WTC11 (cell line): ENCODE measurements around the gene FAM76A. TPM values are rescaled to one million over a fixed set of nuclear protein-coding genes. Genes with fewer than 3 reads are reported as not detected.
A peak's percentile ranks its signal among the peaks of the same experiment; 100 is the strongest.

Experiments
- ATAC-seq: fragments of 200-7000 bp; cut with Tn5 transposase; 2 replicates; pipeline ENCODE4 v1.10.0; 2021; ENCODE audit warnings: mild to moderate bottlenecking, moderate library complexity
- CTCF ChIA-PET: fragments of 300-600 bp; sonication (Branson Sonifier 250); formaldehyde crosslinking; loops from one replicate; lab custom pipeline; 2021; ENCODE audit warnings: antibody characterized with exemption; lab: Charles Lee
- POLR2A ChIA-PET: fragments of 350-600 bp; sonication (Branson Sonifier 250); formaldehyde crosslinking; loops from one replicate; lab custom pipeline; 2021; ENCODE audit warnings: antibody characterized with exemption; lab: Charles Lee
- DNase-seq: peaks from one replicate; pipeline ENCODE4 v3.0.0; 2021; ENCODE audit warnings: low spot score
- H3K27ac Mint-ChIP-seq: 2 replicates; pipeline ENCODE4 v1.8.0; 2021; ENCODE audit warnings: mixed read lengths
- H3K27me3 Mint-ChIP-seq: 2 replicates; pipeline ENCODE4 v1.8.0; 2021; ENCODE audit warnings: low read depth, mild to moderate bottlenecking, moderate library complexity, mixed read lengths
- H3K36me3 Mint-ChIP-seq: 2 replicates; pipeline ENCODE4 v1.8.0; 2021; ENCODE audit warnings: mixed read lengths
- H3K4me1 Mint-ChIP-seq: 2 replicates; pipeline ENCODE4 v1.8.0; 2022; ENCODE audit warnings: mixed read lengths
- H3K4me3 Mint-ChIP-seq: 2 replicates; pipeline ENCODE4 v1.8.0; 2021; ENCODE audit warnings: mild to moderate bottlenecking, moderate library complexity, mixed read lengths
- H3K9me3 Mint-ChIP-seq: 2 replicates; pipeline ENCODE4 v1.8.0; 2021; ENCODE audit warnings: mixed read lengths
- ARID4B ChIP-seq: sonication (generic); formaldehyde crosslinking; IDR thresholded peaks from 2 replicates; pipeline ENCODE4 v1.8.0; 2023; ENCODE audit warnings: missing genetic modification reagents, mild to moderate bottlenecking, borderline replicate concordance
- CREB1 ChIP-seq: sonication (generic); formaldehyde crosslinking; IDR thresholded peaks from 2 replicates; pipeline ENCODE4 v1.8.0; 2023; ENCODE audit warnings: mild to moderate bottlenecking, missing genetic modification reagents
- ETV6 ChIP-seq: sonication (generic); formaldehyde crosslinking; IDR thresholded peaks from 2 replicates; pipeline ENCODE4 v1.8.1; 2022; ENCODE audit warnings: mild to moderate bottlenecking, missing genetic modification reagents
- FOXJ3 ChIP-seq: sonication (generic); formaldehyde crosslinking; IDR thresholded peaks from 2 replicates; pipeline ENCODE4 v1.9.0; 2021; ENCODE audit warnings: missing genetic modification reagents, mild to moderate bottlenecking, borderline replicate concordance
- KAT7 ChIP-seq: sonication (generic); formaldehyde crosslinking; IDR thresholded peaks from 2 replicates; pipeline ENCODE4 v1.8.1; 2023; ENCODE audit warnings: missing genetic modification reagents, mild to moderate bottlenecking, borderline replicate concordance
- MXD4 ChIP-seq: fragments of 250-450 bp; sonication (Bioruptor Pico); IDR thresholded peaks from 2 replicates; pipeline ENCODE4 v1.8.0; 2021; ENCODE audit warnings: mild to moderate bottlenecking, moderate library complexity, borderline replicate concordance
- MYBL2 ChIP-seq: sonication (generic); formaldehyde crosslinking; IDR thresholded peaks from 2 replicates; pipeline ENCODE4 v1.8.1; 2023; ENCODE audit warnings: mild to moderate bottlenecking, moderate library complexity, missing genetic modification reagents
- NR3C1 ChIP-seq: sonication (generic); formaldehyde crosslinking; conservative IDR thresholded peaks from 2 replicates; pipeline ENCODE4 v1.8.1; 2023; ENCODE audit warnings: low read depth, mild to moderate bottlenecking, missing genetic modification reagents
- TEAD4 ChIP-seq: sonication (generic); formaldehyde crosslinking; IDR thresholded peaks from 2 replicates; pipeline ENCODE4 v1.8.0; 2022; ENCODE audit warnings: mild to moderate bottlenecking, missing genetic modification reagents
- USF1 ChIP-seq: sonication (generic); formaldehyde crosslinking; IDR thresholded peaks from 2 replicates; pipeline ENCODE4 v1.8.0; 2022; ENCODE audit warnings: mild to moderate bottlenecking, missing genetic modification reagents
- ZNF232 ChIP-seq: sonication (generic); formaldehyde crosslinking; IDR thresholded peaks from 2 replicates; pipeline ENCODE4 v1.8.0; 2022; ENCODE audit warnings: mild to moderate bottlenecking, missing genetic modification reagents
- ZNF317 ChIP-seq: sonication (generic); formaldehyde crosslinking; IDR thresholded peaks from 2 replicates; pipeline ENCODE4 v1.8.1; 2023; ENCODE audit warnings: low read depth, mild to moderate bottlenecking, moderate library complexity, missing genetic modification reagents, borderline replicate concordance
- ZNF423 ChIP-seq: fragments of 250-450 bp; sonication (Bioruptor Pico); IDR thresholded peaks from 2 replicates; pipeline ENCODE4 v2.1.2; 2022; ENCODE audit warnings: mild to moderate bottlenecking, moderate library complexity
- total RNA-seq: library from RNA; stranded (reverse); gene quantifications from 3 replicates; pipeline ENCODE4 v1.2.3, GENCODE V29; 2021
- TF ChIP-seq, protein P1 (sequence below): sonication (generic); formaldehyde crosslinking; IDR thresholded peaks from 2 replicates; pipeline ENCODE4 v1.8.1; 2022; ENCODE audit warnings: low read depth, mild to moderate bottlenecking, moderate library complexity, missing genetic modification reagents, borderline replicate concordance
- TF ChIP-seq, protein P2 (sequence below): sonication (generic); formaldehyde crosslinking; IDR thresholded peaks from 2 replicates; pipeline ENCODE4 v1.8.1; 2022; ENCODE audit warnings: mild to moderate bottlenecking, moderate library complexity, missing genetic modification reagents
- TF ChIP-seq, protein P3 (sequence below): sonication (generic); formaldehyde crosslinking; IDR thresholded peaks from 2 replicates; pipeline ENCODE4 v1.8.0; 2023; ENCODE audit warnings: mild to moderate bottlenecking, missing genetic modification reagents
- TF ChIP-seq, protein P4 (sequence below): fragments of 250-450 bp; sonication (Bioruptor Pico); IDR thresholded peaks from 2 replicates; pipeline ENCODE4 v1.9.0; 2021; ENCODE audit warnings: mild to moderate bottlenecking
- TF ChIP-seq, protein P5 (sequence below): sonication (generic); formaldehyde crosslinking; IDR thresholded peaks from 2 replicates; pipeline ENCODE4 v1.8.0; 2023; ENCODE audit warnings: missing genetic modification reagents

Gene FAM76A
- total RNA-seq, 1 experiment from 2014 or later: 14.5 TPM

DNA sequence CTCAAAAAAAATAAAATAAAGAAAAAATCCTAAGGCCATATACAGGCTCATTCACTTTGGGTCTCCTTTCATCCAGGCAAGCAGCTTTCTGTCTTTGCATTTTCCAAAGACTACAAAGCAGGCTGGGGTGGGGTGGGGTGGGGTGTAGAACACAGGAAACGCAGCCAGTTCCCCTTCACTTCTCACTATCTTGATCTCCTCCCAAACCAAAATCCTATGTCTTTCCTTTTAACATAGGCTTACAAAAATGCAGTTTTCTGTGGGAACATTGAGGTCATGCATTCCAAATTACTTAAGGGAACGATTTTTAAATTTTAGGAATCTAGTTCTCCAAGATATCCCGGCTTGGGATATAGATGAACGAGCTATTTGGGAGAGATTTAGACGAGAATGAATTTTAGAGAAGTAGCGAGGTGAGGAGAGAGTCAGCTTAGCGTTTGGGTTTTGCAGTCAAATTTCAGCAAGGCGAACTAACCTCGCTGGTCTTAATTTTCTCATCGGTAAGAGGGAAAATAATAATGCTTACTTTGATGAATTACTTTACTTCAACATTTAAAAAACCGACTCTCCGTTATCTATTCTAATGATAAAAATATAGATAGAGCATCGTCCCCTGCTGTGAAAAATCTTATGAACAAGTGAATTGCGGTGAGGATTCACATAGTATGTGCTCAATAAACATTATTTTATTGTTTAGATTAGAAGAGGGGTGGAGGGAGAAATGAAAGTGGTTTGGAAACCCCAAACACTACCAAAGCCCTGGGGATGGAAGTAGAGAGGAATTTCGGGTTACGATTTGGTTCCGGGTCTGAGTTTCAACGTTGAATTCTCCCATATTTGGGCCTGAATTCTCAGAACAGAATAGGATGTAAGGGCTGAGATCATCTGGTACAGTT, 46.5 kb downstream of the FAM76A start (continued):
- TF ChIP-seq ARID4B (CRISPR knock-in tag): no peak
- no peak for TF ChIP-seq TEAD4 (CRISPR knock-in tag)

- DNase-seq (peak; percentile 99), ATAC-seq (peak; percentile 98)
- no peaks in the 10 kb centered on the region; the same call in 1 of the 2 replicates for H3K27me3 Mint-ChIP-seq
- no peaks in the 10 kb centered on the region for H3K9me3 Mint-ChIP-seq
- H3K4me3 Mint-ChIP-seq: peak within 1 kb of the TSS; percentile 79
- no peaks in the 10 kb centered on the region for H3K36me3 Mint-ChIP-seq
- CTCF ChIA-PET: interaction anchor here (0.6 to 2.2 kb wide), 20 partner anchors 9 to 732 kb away, joined by 3 to 33 read pairs (median 4); partner anchors contain the start of genes FAM76A, IFI6, PPP1R8 and SLC9A1
- POLR2A ChIA-PET: interaction anchor here (0.7 to 2.2 kb wide), 8 partner anchors 12 to 105 kb away, joined by 3 to 20 read pairs (median 4); partner anchors contain the start of genes FAM76A, IFI6 and PPP1R8
- H3K4me1 Mint-ChIP-seq: peaks cover 12% of the 10 kb centered on the region
- peak within 1 kb of the TSS; percentile 92 for H3K27ac Mint-ChIP-seq
- TF ChIP-seq, protein P1, sequence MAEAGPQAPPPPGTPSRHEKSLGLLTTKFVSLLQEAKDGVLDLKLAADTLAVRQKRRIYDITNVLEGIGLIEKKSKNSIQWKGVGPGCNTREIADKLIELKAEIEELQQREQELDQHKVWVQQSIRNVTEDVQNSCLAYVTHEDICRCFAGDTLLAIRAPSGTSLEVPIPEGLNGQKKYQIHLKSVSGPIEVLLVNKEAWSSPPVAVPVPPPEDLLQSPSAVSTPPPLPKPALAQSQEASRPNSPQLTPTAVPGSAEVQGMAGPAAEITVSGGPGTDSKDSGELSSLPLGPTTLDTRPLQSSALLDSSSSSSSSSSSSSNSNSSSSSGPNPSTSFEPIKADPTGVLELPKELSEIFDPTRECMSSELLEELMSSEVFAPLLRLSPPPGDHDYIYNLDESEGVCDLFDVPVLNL: no peak
- TF ChIP-seq CREB1: no peak
- TF ChIP-seq USF1: peak; percentile 24; the same call in 1 of the 2 replicates
- no peak for TF ChIP-seq MXD4
- no peak for TF ChIP-seq FOXJ3 (CRISPR knock-in tag)
- no peak for TF ChIP-seq NR3C1 (CRISPR knock-in tag)
- TF ChIP-seq KAT7 (CRISPR knock-in tag): 0 out of 2 replicates have a peak, but pooled peaks have one; percentile 78
- TF ChIP-seq MYBL2 (CRISPR knock-in tag): no peak
- TF ChIP-seq ZNF317 (CRISPR knock-in tag): no peak
- peak; percentile 63; the same call in 1 of the 2 replicates for TF ChIP-seq ETV6 (CRISPR knock-in tag)
- TF ChIP-seq ZNF423 (CRISPR knock-in tag): no peak
- no peak for TF ChIP-seq ZNF232 (CRISPR knock-in tag)
- TF ChIP-seq, protein P2, sequence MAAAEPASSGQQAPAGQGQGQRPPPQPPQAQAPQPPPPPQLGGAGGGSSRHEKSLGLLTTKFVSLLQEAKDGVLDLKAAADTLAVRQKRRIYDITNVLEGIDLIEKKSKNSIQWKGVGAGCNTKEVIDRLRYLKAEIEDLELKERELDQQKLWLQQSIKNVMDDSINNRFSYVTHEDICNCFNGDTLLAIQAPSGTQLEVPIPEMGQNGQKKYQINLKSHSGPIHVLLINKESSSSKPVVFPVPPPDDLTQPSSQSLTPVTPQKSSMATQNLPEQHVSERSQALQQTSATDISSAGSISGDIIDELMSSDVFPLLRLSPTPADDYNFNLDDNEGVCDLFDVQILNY (CRISPR knock-in tag): 0 out of 2 replicates have a peak, but pooled peaks have one; percentile 22
- TF ChIP-seq, protein P3, sequence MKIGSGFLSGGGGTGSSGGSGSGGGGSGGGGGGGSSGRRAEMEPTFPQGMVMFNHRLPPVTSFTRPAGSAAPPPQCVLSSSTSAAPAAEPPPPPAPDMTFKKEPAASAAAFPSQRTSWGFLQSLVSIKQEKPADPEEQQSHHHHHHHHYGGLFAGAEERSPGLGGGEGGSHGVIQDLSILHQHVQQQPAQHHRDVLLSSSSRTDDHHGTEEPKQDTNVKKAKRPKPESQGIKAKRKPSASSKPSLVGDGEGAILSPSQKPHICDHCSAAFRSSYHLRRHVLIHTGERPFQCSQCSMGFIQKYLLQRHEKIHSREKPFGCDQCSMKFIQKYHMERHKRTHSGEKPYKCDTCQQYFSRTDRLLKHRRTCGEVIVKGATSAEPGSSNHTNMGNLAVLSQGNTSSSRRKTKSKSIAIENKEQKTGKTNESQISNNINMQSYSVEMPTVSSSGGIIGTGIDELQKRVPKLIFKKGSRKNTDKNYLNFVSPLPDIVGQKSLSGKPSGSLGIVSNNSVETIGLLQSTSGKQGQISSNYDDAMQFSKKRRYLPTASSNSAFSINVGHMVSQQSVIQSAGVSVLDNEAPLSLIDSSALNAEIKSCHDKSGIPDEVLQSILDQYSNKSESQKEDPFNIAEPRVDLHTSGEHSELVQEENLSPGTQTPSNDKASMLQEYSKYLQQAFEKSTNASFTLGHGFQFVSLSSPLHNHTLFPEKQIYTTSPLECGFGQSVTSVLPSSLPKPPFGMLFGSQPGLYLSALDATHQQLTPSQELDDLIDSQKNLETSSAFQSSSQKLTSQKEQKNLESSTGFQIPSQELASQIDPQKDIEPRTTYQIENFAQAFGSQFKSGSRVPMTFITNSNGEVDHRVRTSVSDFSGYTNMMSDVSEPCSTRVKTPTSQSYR (CRISPR knock-in tag): no peak
- TF ChIP-seq, protein P4, sequence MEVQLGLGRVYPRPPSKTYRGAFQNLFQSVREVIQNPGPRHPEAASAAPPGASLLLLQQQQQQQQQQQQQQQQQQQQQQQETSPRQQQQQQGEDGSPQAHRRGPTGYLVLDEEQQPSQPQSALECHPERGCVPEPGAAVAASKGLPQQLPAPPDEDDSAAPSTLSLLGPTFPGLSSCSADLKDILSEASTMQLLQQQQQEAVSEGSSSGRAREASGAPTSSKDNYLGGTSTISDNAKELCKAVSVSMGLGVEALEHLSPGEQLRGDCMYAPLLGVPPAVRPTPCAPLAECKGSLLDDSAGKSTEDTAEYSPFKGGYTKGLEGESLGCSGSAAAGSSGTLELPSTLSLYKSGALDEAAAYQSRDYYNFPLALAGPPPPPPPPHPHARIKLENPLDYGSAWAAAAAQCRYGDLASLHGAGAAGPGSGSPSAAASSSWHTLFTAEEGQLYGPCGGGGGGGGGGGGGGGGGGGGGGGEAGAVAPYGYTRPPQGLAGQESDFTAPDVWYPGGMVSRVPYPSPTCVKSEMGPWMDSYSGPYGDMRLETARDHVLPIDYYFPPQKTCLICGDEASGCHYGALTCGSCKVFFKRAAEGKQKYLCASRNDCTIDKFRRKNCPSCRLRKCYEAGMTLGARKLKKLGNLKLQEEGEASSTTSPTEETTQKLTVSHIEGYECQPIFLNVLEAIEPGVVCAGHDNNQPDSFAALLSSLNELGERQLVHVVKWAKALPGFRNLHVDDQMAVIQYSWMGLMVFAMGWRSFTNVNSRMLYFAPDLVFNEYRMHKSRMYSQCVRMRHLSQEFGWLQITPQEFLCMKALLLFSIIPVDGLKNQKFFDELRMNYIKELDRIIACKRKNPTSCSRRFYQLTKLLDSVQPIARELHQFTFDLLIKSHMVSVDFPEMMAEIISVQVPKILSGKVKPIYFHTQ (CRISPR knock-in tag): no peak
- TF ChIP-seq, protein P5, sequence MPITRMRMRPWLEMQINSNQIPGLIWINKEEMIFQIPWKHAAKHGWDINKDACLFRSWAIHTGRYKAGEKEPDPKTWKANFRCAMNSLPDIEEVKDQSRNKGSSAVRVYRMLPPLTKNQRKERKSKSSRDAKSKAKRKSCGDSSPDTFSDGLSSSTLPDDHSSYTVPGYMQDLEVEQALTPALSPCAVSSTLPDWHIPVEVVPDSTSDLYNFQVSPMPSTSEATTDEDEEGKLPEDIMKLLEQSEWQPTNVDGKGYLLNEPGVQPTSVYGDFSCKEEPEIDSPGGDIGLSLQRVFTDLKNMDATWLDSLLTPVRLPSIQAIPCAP (CRISPR knock-in tag): no peak
These were observed 47.4 kb downstream of the FAM76A start, which contains the start of gene STX12 for GRCh38 chr1:27772932-27773825. Gene STX12 (plus strand): TSS chr1:27773219. CDS start chr1:27773308, 89 bp downstream.
